GM19324 (cell line): ENCODE results near the gene KCNK2.

ENCODE experiments used
- ATAC-seq: cut with Tn5 transposase; IDR thresholded peaks from one replicate; pipeline ENCODE4 v1.9.1; 2021; ENCODE audit warnings: mild to moderate bottlenecking, moderate library complexity; ENCODE audit not compliant: unreplicated experiment, low FRiP score

Gene KCNK2

DNA sequence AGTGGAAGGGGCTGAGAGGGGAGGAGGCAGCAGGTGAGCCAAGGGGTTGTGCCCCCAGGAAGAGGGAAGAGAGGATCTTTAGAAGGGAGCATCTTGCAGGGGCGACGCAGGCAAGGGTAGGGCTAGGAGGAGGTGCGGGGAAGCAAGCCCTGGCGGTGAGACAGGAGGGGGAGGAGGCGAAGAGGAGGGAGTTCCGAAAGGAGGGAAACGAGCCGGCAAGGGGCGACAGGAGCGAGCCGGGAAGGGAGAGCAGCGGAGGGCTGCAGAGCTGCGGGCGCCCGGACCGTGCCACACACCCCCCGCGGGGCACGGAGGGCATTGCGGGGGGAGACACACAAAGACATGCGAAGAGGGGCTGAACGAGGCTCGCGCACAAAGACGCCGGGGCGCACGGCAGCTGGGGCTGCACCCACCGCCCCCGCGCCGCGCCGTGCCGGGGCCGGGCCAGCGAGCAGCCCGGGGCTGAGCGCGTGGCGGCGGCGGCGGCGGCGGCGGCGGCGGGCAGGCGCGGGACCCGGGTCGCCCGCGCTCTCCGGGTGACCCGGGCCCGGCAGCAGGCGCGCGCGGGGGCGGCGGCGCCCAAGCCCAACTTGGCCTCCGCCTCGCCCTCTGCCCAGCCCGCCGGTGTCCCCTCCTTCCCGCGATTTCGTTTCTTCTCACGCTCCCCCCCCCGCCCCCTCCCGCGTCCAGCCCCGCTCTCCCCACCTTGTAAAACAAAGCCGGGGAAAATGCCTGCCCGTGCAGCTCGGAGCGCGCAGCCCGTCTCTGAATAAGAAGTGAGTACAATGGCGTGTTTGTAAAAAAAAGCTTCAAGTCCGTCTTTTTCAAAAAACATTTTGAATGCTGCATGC, at the start of gene KCNK2:
Gene KCNK2, plus strand, starts transcription at position 206 of the 851 bp plus-strand sequence. CDS start 649 bp downstream, outside the sequence.
- ATAC-seq = no peak

DNA sequence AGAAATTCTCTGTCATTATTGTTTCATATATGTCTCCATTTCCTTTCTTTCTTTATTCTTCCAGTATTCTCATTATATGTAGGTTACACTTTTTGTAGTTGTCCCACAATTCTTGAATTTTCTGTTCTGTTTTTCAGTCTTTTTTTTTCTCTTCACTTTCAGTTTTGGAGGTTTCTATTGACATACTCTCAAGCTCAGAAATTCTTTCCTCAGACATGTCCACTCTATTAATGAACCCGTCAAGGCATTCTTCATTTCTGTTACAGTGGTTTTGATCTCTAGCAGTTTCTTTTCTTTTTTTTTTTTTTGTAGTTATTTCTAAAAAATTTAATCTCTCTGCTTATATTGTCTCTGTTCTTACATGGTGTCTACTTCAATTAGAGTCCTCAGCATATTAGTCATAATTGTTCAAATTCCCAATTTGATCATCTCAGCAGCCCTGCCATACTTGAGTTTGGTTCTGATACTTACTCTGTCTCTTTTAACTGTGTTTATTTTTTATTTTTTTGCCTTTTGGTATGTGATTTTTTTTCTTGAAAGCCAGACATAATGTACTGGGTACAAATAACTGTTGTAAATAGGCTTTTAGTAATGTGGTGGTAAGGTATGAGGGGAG, 49.5 kb upstream of the KCNK2 start:
- ATAC-seq = no peak

DNA sequence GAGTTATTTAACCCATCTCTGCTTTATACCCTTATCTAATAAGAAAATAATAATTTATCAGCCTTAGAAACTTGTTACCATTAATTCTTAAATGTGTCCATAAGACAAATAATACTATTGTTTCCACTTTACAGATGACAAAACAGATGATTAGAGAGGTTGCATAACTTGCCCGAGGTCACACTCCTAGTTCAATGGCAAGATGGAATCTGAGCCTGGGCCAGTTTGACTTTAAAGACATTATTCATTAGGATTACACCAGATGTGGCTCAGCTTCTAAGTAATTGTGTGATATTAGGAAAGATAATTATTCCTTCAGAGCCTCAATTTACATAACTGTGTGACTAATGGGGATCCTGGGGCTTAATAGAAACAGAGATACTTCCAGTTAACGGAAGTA, 42.3 kb upstream of the KCNK2 start:
- ATAC-seq = no peak

DNA sequence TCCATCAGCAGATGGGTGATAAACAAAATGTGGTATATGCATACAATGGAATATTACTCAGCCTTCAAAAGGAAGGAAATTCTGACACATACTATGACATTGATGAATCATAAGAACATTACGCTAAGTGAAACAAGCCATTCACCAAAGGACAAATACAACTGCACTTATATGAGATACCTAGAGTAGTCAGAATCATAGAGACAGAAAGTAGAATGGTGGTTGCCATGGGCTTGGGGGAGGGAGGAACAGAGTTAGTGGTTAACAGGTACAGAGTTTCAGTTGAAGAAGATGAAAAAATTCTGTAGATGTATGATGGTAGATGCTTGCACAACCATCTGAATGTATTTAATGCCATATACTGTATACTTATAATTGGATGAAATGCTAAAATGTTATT, 39.1 kb upstream of the KCNK2 start:
- no peak for ATAC-seq

GRCh38 chr1:215044151-215044550, 38.4 kb upstream of the KCNK2 start:
- no peak for ATAC-seq

DNA sequence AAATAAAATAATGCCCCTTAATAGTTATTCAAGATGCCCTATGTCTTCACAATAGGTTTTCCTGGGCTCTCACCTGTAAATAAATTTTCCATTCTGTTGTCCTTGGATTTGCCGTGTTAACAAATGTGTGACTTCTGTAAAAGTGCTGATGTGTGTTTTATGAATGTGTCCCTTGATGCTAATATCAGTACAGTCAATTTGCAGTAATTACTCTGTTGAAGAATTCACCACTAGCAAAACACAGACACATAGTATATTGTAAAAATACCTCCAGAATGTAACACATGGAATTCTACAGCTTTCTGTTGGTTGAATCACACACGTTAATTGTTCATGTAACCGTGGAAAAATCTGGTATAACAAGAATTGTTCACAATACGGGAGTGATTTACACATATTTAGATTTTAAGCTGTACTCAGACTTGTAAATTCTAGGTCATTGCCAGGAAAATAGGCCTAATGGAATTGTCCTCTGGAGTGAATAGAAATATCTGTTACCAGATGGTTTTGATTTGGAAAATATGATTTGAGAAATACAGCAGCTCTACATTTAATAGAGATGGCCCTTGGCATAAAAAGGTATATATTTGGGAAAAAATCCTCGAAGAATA, 36.7 kb upstream of the KCNK2 start:
- ATAC-seq = no peak

- ATAC-seq = no peak
These were observed 30.1 kb upstream of the KCNK2 start for GRCh38 chr1:215052256-215053015.

GRCh38 chr1:215054266-215054665, 28.3 kb upstream of the KCNK2 start:
- no peak for ATAC-seq

DNA sequence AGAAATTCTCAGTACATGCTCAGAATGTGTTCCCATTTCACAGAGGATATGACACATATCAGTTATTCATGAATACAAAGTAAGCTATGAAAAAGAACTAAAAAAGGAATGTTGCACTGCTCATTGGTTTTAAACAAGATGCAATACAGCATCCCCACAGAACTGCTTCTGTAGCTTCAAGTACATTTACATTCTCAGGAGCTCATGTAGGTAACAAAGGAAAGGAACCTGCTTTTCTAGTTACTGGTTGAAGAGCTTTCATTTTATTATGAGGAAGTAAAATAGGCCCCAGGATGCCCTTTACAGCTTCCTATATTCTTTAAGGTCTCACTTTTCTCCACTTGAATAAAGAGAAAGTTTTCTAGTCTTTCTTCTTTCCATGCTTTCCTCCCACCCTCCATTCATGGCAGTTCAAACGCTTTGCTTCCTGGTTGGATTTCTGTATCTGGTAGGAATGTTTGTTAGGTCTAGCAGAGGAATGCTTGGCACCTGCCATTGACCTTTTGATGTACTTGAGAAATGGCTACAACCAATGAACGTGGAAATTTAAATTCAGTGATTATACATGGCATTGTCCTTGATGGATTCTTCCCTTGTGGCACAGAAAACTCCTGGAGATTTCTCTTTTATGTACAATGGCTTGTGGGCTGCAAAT, 27.1 kb upstream of the KCNK2 start:
- ATAC-seq = no peak

DNA sequence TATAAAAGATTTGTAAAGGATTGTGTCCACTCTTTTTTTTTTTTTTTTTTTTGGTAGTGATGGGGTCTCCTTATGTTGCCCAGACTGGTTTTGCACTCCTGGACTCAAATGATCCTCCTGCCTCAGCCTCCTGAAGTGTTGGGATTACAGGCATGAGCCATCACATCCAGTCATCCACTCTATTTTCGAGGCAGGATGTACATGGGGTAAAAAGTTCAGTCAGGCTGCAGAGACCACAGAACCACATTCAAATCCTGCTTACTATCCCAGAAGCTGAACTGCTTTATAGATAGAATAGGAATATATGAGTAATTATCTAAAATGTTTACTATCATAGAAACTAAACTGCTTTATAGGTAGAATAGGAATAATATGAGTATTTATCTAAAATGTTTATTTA, 26.0 kb upstream of the KCNK2 start:
- ATAC-seq = no peak

GRCh38 chr1:215059947-215060346, 22.6 kb upstream of the KCNK2 start:
- no peak for ATAC-seq

GRCh38 chr1:215064327-215064726, 18.2 kb upstream of the KCNK2 start:
- no peak for ATAC-seq

- ATAC-seq = no peak
These were observed 11.5 kb upstream of the KCNK2 start for GRCh38 chr1:215071078-215071477.

- ATAC-seq = no peak
These were observed 6.2 kb upstream of the KCNK2 start for GRCh38 chr1:215076322-215076721.

DNA sequence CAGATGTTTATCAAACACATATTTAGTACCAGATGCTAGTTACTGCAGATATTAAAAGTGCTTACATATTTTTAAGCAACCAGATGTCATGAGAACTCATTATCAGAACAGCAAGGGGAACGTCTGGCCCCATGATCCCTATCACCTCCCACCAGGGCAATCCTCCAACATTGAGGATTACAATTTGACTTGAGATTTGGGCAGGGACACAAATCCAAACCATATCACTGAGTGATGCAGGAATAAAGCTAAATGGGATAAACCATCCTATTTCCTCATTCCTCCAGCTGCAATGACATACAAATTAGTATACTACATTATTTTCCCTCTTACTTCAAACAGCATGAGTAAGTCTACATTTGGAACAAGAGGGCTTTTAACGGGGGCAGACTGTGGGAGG, 3.1 kb upstream of the KCNK2 start:
- no peak for ATAC-seq

DNA sequence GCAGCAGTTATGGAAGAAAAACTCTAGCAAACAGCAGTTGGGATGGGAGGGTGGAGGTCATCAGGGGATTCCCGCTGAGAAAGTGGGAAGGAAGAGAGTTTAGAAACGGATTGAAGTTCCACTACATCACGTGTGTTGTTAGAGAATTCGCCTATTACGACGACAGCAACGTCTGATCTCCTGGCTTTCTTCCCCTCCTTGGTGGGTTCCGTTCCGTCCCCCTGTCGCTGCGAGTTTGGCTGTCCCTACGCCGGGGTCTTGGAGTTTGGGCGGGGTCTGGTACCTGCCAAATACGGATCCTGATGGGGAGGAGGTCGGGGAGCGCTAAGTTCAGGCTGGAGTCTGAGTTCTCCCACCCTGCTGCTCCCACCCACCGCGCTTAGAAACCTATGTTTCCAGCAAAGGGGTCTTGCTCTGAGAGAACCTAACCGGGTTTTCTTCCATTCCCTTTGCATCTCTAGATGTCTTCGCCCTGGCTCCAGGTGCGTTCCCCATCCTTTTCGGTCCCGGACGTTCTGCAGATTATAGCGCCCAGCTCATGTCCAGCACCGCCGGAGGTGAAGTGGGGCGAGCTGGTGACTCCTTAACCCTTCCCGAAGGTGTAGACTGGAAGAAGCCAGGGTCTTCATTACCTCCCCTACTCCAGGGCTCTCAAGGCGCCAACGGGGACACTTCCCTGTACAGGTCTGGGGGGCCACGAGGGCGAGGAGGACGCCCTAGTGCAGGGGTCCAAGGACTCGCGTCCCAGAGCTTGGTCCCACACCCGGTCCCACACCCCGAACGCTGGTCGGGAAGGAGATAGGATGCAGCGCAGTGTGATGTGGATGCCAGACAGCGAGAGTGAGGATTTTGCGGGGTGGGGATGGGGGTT, 641 bp upstream of the KCNK2 start:
- ATAC-seq = no peak

- no peak for ATAC-seq
These were observed 935 bp downstream of the KCNK2 start for GRCh38 chr1:215083383-215083961.

DNA sequence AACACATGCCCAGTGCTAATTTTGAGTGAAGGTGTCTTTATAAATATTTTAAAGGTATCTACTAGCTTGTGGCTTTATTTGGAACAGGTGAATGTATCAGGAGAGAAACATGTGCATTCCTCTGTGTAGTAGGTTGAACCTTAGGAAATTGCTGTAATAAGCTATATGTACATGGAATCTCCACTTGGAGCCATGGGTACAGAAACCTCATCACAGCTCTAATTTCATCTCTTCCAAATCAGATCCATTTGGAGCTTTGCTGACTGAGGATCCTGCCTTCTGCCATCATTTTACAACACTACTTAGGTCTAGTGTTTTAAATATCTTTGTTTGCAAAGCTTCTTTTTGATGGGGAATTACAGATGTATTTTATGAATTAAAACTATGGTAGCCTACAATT, 2.1 kb downstream of the KCNK2 start:
- no peak for ATAC-seq

DNA sequence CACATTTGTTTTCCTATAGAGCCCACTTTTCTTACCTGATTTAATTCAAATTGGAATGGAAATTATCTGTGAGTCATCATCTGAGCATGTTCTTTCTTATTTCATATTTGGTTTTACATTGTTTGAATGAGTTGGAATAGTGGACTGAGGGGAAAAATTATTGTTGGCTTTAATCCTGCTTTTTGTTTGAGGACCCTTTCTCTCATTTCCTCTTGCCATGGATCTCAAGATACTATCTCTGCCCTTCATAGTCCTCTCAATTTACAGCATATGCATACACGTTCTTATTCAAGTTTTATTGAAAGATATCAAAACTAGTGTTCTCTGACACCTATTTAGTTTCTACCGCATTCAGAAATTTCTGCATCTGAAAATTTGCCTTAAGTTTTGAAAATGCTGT, 5.1 kb downstream of the KCNK2 start:
- ATAC-seq = no peak
